ENCODE measurements around the gene KCTD7. TPM values are rescaled to one million over a fixed set of nuclear protein-coding genes. Genes with fewer than 3 reads are reported as not detected.
"Not testable (repeated sequence)": the region's sequence is repeated elsewhere in the genome, so short reads cannot be mapped to it uniquely, and the experiment has no call there.

The KCTD7 gene
- total RNA-seq, 1 donor from 2014 or later = 33.8 TPM

DNA sequence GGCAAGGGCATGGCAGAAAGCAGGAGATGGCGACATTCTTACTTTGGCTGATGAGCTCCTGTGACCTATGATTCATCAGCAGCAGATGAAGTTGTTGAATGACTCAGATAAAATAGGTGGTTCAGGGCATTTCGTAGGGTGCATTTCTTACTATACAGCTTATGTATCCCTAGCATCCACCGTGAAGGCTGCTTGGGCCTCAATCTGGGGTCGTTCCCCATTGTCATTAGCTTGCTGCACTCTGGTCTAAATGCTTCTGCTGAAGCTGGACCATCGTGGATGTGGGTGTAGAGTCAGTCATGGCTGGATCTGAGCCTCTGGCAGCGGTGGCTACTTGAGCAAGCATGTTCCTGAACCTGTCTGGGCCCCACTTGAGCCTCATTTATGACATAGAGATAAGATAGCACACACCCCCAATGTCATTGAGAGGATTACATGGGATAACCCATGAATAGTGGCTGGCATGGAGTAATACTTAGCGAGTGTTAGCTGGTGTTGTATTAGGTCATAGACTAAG lies 44.5 kb downstream of the KCTD7 start:
- not testable (repeated sequence) for FAIRE-seq

DNA sequence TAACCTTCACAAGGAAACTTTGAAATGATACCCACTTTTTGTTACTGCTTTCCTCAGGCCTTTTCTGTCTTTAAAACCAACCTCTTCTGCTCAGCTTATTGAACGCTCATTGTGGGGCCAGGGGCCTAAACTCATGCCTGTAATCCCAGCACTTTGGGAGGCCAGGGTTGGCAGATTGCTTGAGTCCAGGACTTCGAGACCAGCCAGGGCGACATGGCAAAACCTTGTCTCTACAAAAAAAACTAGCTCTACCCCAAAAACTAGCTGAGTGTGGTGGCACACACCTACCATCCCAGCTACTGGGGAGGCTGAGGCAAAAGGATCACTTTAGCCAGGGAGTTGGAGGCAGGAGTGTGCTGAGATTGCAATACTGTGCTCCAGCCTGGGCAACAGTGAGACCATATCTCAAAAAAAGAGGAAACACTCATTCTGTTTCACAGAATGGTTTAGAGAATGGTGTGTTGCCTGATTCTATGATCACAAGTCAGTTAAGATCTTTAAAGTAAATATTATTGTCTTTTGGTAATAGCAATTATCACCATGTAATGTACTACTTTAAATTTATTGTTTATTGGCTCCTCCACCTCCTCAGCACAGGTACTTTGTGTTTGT lies 51.1 kb downstream of the KCTD7 start:
- no peak for DNase-seq (ENCODE audit: low spot score in 2 of 2)
- no peak for FAIRE-seq

More for the DNA sequence above, 44.5 kb downstream of the KCTD7 start:
- not testable (repeated sequence) for DNase-seq (ENCODE audit: low spot score in 2 of 2)

DNA sequence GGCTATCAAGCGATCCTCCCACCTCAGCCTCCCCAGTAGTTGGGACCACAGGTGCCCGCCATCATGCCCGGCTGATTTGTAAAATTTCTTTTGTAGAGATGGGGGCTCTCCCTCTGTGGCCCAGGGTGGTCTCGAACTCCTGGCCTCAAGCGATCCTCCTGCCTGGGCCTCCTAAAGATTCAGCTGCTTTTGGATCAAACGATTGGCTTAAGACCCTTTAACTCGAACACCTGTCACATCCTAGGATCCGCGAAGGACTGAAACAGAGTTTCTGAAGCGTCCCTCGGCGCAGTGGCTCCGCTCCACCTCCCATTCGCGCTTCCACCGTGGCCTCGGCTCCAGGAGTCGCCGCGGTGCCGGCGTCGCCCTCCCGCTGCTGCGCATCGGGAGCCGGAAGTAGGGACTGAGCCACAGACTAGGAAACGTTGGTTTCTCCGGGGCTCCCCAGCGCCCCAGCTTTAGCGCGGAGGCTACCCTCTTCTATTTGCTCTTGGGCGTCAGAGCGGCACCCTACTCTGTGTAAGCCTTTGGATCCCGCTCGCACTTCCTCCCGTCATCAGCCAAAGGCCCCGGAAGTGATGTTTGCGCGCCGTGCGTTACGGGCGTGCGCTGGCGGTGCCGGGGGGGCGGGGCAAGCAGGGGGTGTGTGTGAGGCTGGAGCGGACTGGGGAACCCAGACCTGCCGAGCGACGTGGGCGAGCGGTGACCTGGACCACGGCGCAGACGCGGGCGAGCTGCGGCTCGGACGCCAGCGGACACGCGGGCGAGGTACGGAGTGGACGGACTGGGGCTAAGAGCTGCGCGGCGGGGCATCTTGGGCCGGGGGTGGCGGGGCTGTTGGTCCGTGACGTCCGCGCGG lies 53.0 kb downstream of the KCTD7 start:
- peak; percentile 95 for DNase-seq (ENCODE audit: low spot score in 2 of 2)
- FAIRE-seq = no peak

DNA sequence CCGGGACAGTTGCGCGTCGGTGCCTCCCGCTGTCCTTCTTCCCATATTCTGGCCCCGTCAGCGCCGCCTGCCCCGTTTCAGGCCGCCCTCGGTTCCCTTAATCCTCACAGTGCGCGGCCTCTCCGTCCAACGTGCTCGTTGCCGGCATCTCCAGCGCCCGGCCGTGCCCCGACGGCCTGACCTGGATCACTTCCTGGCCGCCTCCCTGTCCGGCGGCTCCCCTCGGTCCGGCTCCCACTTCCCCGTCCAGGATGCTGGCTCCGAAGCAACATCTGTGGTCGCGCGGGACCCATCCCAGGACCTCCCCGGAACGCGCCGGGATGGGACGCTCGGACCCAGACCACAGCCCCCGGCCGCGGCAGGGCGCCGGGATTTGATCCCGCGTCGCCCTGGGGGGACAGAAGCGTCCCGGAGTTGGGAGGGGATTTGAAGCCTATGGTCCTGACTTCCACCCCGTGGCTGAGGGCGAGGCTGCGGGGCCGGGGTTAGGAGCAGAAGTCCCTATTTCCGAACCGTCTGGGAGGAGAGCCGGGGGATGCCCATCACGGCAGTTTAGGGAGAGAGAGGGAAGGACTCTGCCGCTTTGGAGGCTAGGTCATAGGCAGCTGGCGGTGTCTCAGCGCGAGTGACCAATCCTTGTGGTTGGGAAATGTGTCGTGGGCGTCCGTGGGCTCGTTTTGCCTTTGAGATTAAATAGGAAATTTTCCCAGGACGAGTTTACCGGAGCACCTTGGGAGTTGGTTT lies 53.8 kb downstream of the KCTD7 start:
- FAIRE-seq (no peak), DNase-seq (ENCODE audit: low spot score in 2 of 2) (no peak)

DNA sequence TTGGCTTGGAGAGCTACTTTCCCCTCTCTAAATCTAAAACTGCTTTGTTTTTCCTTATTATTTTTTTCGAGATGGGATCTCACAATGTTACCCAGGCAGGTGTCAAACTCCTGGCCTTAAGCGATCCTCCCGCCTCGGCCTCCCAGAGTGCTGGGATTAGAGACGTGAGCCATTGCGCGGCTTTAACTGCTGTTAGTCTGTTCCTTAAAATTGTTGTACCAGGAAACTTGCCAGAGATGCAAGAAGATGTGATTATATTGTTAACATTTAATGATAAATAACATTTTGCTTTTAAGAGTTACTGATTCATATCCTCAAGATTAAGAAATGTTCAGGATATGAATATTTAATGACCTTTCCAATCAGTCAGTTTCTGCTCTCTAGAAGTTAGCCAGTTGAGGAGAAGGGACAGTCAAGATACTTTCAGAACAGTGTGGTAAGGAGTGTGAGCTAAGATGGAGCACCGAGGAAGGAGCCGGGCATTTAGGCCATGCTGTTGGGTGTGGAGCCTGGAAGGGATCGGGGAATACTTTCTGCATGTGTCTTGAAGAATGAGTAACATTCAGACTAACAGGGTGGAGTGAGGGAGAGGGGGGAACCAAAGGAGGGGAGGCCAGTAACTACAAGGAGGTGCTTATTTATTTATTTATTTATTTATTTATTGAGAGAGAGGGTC lies 54.6 kb downstream of the KCTD7 start:
- FAIRE-seq; DNase-seq (ENCODE audit: low spot score in 2 of 2): not testable (repeated sequence)

DNA sequence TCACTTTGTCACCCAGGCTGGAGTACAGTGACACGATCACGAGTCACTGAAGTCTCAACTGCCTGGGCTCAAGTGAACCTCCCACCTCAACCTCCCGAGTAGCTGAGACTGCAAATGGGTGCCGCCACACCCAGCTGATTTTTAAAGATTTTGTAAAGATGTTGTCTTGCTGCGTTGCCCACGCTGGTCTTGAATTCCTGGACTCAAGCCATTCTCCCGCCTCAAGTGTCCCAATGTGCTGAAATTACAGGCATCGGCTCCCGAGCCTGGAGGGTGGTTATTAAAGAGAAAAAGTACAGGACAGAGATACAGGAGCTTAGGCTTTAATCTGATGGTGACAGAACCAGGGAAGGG lies 55.1 kb downstream of the KCTD7 start:
- no peak for DNase-seq (ENCODE audit: low spot score in 2 of 2)

DNA sequence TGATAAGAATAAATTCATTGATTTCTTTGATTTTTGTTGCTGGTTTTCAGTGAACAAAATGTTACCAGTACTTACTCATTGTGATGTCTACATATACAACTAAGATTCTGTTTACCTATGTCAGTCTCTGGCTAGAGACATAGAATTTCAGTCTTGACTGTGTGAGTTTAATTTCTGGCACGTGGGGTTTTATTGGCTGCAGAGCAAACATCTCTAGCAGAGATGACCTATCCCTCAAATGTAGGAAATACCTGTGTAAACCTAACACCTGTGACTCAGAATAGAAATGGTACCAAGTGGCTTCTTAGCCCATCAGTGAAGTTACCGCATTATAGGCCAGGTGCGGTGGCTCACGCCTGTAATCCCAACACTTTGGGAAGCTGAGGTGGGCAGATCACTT lies 57.0 kb downstream of the KCTD7 start:
- not testable (repeated sequence) for DNase-seq (ENCODE audit: low spot score in 2 of 2); FAIRE-seq

More for the DNA sequence above, 55.1 kb downstream of the KCTD7 start:
- no peak for FAIRE-seq

DNA sequence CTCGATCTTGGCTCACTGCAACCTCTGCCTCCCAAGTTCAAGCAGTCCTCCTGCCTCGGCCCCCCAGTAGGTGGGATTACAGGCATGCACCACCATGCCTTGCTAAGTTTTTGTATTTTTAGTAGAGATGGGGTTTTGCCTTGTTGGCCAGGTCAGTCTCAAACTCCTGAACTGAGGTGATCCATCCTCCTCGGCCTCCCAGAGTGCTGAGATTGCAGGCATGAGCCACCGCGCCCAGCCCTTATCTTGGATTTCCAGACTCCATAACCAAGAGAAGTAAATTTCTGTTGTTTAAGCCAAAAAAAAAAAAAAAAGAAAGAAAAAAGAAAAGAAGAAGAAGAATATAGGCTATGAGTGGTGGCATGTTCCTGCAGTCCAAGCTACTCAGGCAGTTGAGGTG lies 58.5 kb downstream of the KCTD7 start:
- FAIRE-seq = no peak
- no peak for DNase-seq (ENCODE audit: low spot score in 2 of 2)

DNA sequence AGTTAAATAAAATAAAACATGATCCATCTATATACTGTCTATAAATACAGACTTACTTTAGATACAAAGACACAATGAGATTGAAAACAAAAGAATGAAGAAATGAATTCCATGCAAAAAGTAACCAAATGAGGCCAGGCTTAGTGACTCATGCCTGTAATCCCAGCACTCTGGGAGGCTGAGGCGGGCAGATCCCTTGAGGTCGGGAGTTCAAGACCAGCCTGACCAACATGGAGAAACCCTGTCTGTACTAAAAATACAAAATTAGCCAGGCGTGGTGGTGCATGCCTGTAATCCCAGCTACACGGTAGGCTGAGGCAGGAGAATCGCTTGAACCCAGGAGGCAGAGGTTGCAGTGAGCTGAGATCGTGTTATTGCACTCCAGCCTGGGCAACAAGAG lies 59.0 kb downstream of the KCTD7 start:
- FAIRE-seq; DNase-seq (ENCODE audit: low spot score in 2 of 2): not testable (repeated sequence)

DNA sequence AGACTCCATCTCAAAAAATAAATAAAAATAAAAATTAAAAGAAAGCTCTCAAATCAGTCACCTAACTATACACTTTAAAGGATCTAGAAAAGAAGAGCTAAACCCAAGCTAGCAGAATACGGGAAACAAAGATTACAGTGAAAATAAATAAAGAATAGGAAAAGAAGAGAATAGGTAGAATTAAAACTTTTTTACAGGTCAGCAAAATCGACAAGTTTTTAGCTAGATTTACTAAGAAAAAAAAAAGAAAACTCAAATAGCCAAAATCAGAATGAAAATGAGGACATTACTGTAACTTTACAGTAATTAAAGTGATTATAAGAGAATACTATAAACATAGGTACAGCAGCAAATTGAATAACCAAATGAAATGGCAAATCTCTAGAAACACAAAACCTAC lies 60.4 kb downstream of the KCTD7 start:
- FAIRE-seq (peak; percentile 37), DNase-seq (ENCODE audit: low spot score in 2 of 2) (no peak)

DNA sequence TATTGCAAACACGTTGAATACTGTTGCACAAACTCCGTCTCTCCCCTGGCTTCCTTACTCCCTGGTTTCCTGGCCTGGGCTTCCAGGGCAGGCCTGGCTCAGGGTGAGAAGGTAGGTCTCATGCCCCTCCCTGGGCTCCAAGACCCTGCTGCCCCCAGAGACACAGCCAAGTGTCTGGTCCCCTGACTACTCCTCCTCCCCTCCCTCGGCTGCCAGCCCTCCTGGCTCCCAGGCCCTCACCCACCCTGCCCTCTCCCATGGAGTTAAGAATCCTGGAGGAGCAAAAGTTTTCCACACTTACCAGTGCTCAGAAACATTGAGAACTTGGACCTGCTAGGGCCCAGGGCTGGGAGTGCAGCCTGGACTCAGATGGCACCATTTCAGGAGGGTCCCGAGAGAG lies 64.7 kb downstream of the KCTD7 start:
- FAIRE-seq = no peak

More for the DNA sequence above, 64.7 kb downstream of the KCTD7 start:
- no peak for DNase-seq (ENCODE audit: low spot score in 2 of 2)

Other genes with a start within 250 kb of the KCTD7 start
- gene RABGEF1, start 111.9 kb downstream of the KCTD7 start, total RNA-seq = 71.3 TPM

All from frontal cortex (tissue), 4 donors.